GM21786 (cell line): ENCODE data around the gene YIPF6.
"Not testable (repeated sequence)": the region's sequence is repeated elsewhere in the genome, so short reads cannot be mapped to it uniquely, and the experiment has no call there.

ENCODE experiments used
- ATAC-seq: cut with Tn5 transposase; IDR thresholded peaks from one replicate; pipeline ENCODE4 v1.9.1; 2021; ENCODE audit not compliant: unreplicated experiment

Gene YIPF6

DNA sequence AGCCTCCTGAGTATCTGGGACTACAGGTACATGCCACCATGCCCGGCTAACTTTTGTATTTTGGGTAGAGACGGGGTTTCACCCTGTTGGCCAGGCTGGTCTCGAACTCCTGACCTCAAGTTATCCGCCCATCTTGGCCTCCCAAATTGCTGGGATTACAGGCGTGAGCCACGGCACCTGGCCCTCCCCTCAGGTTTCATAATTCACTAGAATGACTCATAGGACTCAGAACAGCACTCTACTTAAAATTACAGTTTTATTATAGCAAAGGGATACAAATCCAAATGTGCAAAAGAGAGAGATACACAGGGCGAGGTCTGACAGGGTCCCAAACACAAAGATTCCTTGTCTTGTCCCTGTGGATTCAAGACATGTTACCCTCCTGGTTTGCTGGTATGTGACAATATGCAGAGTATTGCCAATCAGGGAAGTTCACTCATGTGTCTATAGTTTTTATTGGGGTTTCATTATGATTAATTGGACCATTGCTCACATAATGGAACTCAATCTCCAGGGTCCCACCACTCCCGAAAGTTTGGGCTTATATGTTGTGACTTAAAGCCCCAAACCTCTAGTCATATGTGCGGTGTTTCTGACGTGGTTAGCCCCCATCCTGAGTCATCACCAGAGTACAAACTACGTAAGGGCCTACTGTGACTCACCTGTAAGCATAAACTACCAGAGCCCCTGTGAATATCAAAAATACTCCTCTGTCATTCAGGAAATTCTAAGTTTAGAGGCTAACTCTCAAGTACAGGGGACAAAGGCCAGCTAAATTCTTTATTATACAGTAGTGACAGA lies 5.2 kb downstream of the YIPF6 start:
- ATAC-seq, result no peak

- no peak for ATAC-seq
Observed at GRCh38 chrX:68506649-68507048, 7.8 kb downstream of the YIPF6 start.

GRCh38 chrX:68508799-68509198 lies 9.9 kb downstream of the YIPF6 start:
- ATAC-seq, result no peak

- peak; percentile 75 for ATAC-seq
Observed at GRCh38 chrX:68511255-68511654, 12.4 kb downstream of the YIPF6 start.

GRCh38 chrX:68524680-68525079 lies 25.8 kb downstream of the YIPF6 start:
- ATAC-seq, result not testable (repeated sequence)

DNA sequence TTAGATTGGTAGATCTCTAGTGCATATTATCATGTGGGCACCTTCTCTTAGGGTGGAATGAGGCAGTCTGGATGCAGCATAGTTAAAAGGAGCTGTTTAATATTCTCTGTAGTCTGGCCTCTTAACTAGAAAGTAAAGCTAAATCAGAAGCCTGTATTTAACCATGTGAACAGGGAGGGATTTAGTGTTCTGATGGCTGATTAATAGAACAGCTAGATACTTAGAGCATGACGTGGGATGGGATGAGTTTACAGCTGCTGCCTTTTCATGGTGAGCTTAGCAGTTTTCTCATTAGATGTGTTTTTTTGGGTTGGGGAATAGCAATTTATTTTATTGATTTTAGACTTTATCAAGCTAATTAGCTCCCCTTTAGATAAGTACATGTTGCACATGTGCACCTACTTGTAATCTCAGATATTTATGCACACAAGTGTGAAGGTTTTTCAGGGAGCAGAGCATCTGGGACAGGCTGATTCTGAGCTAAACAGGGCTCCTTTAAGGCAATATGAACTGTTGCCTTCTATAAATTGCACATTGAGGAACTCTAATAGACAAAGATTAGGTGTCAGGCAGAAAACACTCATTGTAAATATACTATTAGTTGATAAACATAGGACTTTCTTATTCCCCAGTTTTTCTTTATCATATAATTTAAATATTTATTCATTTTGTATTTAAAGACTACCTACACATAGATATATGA lies 34.1 kb downstream of the YIPF6 start:
- no peak for ATAC-seq

- no peak for ATAC-seq
Observed at GRCh38 chrX:68533656-68534055, 34.8 kb downstream of the YIPF6 start.

GRCh38 chrX:68534691-68535090 lies 35.8 kb downstream of the YIPF6 start:
- no peak for ATAC-seq

DNA sequence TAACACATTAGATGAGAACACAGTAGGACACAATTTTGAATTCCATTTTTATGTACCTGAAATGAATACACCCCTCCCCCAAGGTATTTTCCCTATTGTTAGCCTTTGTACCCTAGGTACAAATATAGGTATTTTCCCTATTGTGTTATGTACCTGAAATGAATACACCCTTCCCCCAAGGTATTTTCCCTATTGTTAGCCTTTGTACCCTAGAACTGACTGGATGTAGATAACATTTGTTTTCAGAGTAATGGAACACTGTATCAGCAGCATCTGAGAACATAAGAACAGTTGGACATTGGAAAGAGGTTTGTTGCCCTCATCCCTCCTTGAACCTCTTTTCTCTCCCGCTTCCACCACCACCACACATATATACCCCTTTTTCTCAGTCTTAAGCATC lies 37.6 kb downstream of the YIPF6 start:
- ATAC-seq, result peak; percentile 71

DNA sequence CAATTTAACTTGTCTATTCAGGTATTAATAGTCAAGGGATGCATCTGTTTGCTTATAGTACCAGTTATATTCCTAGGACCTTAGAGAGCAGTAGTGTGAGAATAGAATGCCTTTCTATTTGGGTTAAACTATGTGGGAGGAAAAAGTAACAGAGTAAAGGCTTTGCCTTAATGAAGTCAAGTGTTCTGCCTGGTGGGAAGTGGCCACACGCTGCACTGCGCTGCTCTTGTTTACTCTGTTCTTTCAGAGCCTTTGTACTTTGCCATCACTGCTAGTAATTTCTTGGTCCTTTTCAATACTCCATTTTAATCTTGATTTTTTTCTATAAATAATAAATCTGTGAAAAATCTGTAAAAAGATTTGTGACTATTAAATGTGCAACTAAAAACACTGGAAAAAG lies 38.0 kb downstream of the YIPF6 start:
- ATAC-seq, result no peak

- ATAC-seq, result no peak
Observed at GRCh38 chrX:68550193-68550592, 51.3 kb downstream of the YIPF6 start.

- no peak for ATAC-seq
Observed at GRCh38 chrX:68556036-68556435, 57.2 kb downstream of the YIPF6 start.

DNA sequence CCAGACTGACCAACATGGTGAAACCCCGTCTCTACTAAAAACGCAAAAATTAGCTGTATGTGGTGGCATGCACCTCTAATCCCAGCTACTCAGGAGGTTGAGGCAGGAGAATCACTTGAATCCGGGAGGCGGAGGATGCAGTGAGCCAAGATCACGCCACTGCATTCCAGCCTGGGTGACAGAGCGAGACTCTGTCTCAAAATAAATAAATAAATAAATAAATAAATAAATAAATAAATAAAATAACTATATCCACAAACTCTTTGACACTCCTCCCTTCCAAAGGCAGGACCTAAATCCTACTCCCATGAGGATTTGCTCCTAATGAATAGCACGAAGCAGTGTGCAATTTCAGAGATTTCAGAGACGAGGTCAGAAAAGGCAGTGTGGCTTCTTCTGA lies 58.3 kb downstream of the YIPF6 start:
- ATAC-seq, result not testable (repeated sequence)

DNA sequence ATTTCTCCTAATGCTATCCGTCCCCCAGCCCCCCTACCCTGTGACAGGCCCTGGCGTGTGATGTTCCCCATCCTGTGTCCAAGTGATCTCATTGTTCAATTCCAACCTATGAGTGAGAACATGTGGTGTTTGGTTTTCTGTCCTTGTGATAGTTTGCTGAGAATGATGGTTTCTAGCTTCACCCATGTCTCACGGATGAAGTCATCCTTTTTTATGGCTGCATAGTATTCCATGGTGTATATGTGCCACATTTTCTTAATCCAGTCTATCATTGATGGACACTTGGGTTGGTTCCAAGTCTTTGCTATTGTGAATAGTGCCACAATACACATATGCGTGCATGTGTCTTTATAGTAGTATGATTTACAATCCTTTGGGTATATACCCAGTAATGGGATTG lies 61.1 kb downstream of the YIPF6 start:
- ATAC-seq, result not testable (repeated sequence)

GRCh38 chrX:68568136-68568535 lies 69.3 kb downstream of the YIPF6 start:
- peak; percentile 26 for ATAC-seq

DNA sequence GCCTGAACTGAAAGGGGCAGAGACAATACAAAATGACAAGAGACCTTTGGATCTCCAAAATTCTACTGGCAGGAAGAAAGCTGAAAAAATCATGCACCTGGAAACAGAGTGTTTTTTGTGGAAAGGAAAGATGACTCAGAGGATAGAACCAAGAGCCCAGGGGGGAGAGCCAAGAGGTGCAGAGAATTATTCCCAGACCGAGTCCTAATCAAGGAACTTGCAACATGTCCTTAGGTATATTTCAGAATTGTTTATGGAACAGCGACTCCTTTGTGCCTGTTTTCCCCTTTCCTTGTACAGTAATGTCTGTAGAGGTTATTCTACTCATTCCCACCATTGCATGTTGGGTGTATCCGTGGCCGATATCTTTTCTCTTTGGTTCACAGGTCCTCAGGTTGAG lies 71.7 kb downstream of the YIPF6 start:
- ATAC-seq, result no peak

DNA sequence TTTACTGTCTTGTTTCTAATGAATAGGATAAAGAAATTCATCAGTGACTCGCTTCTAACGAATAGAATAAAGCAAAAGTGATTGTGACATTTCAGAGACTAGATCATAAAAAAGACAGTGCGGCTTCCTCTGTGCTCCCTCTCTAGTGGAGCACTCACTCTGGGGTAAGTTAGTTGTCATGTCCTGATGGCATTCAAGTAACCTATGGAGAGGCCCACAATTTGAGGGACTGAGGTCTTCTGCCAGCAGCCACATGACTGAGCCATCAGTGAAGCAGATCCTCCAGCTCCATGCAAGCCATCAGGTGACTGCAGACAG lies 72.4 kb downstream of the YIPF6 start:
- no peak for ATAC-seq

DNA sequence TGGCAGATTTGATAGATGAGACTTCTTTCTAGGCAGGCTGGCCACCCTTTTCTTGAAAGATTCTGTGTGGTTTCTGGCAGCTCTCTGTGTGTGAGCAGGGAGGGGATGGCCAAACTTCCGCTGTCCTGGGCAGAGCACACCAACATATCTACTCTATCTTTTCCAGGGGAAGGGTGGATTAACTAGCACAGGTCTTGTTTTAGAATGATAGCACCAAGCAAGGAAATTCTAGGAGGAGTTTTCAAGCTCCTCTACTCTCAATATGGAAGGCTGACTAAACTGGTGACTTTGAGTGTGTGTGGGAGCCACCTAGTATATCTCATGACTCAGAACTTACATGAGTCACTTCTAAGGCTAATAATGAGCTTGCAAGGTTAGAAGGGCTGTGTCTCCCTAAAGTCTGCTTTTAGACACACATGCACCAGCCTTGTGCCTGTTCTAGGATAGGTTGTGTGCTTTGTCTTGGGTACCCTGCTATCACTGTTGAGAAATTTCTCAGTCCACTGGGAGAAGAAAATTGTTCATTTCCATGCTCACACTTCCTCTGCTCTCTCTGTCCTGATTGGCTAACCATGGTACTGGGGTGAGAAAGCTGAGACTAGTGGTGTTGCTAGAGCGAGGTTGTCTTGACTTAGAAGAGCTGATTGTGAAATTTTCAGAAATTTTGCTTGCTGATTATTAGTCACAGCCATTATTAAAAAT lies 72.9 kb downstream of the YIPF6 start:
- ATAC-seq, result peak; percentile 87

- ATAC-seq, result no peak
Observed at GRCh38 chrX:68574240-68574639, 75.4 kb downstream of the YIPF6 start.

GRCh38 chrX:68579810-68580209 lies 81.0 kb downstream of the YIPF6 start:
- no peak for ATAC-seq

DNA sequence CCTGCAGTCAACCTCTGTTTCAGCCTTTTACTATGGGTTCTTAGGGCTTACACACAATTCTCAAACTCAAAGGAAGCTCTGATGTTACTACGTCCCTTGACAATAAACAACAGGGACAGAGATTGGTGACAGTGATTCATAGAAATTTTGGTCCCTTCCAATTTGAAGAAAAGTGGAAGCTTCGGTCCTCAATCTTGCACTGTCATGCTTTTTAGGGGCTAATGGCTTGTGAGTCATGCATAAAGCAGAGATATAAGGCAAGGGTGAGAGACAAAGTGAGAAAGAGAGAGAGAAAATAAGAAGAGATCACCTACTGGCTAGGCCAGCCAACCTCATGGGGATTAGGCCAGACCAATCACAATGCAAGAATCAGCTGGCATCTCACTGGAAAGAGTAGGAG lies 85.4 kb downstream of the YIPF6 start:
- ATAC-seq, result no peak
